Skin of body (tissue), 2 donors: ENCODE measurements around the gene TOB2. TPM values are rescaled to one million over a fixed set of nuclear protein-coding genes. Genes with fewer than 3 reads are reported as not detected.
"Not testable (repeated sequence)": the region's sequence is repeated elsewhere in the genome, so short reads cannot be mapped to it uniquely, and the experiment has no call there.

Experiments
- DNase-seq: peaks from one replicate; lab custom pipeline; 2025; lab: John Stamatoyannopoulos, UW
- total RNA-seq: library from RNA; depleted of rRNA; stranded (reverse); fragments of >200 nt; gene quantifications from one replicate; pipeline ENCODE4 v1.2.3, GENCODE V29; 2014

The TOB2 gene
- total RNA-seq, 1 donor from 2014 or later, result 21.4 TPM

GRCh38 chr22:41468381-41469217 is 22.0 kb upstream of the TOB2 start, which contains the start of the genes ACO2 and PHF5A:
Gene ACO2 (plus strand): TSS chr22:41469117. CDS start chr22:41469147, 30 bp downstream.
Gene PHF5A (minus strand): TSS chr22:41468692. CDS start chr22:41468653, 39 bp downstream.
- DNase-seq, result peak; percentile 100

- no peak for DNase-seq
These were observed 15.3 kb upstream of the TOB2 start for GRCh38 chr22:41461901-41462300.

- DNase-seq, result not testable (repeated sequence)
These were observed 13.5 kb upstream of the TOB2 start for GRCh38 chr22:41460071-41460470.

GRCh38 chr22:41459431-41459830 is 12.8 kb upstream of the TOB2 start:
- DNase-seq, result no peak

- DNase-seq, result no peak
These were observed 11.6 kb upstream of the TOB2 start for GRCh38 chr22:41458161-41458728.

GRCh38 chr22:41448189-41448808 is 1.7 kb upstream of the TOB2 start:
- peak; percentile 100 for DNase-seq

- DNase-seq, result peak; percentile 83
These were observed 1.0 kb upstream of the TOB2 start for GRCh38 chr22:41447435-41448188.

GRCh38 chr22:41446057-41446501 is 522 bp downstream of the TOB2 start:
- no peak for DNase-seq

GRCh38 chr22:41445129-41446056 is 1.2 kb downstream of the TOB2 start:
- peak; percentile 29 for DNase-seq

GRCh38 chr22:41444360-41445128 is 2.1 kb downstream of the TOB2 start:
- peak; percentile 96 for DNase-seq

- no peak for DNase-seq
These were observed 4.3 kb downstream of the TOB2 start for GRCh38 chr22:41442240-41442792.

GRCh38 chr22:41440511-41440910 is 6.1 kb downstream of the TOB2 start:
- DNase-seq, result not testable (repeated sequence)

GRCh38 chr22:41437198-41437597 is 9.4 kb downstream of the TOB2 start:
- no peak for DNase-seq

- no peak for DNase-seq
These were observed 10.1 kb downstream of the TOB2 start for GRCh38 chr22:41436322-41437113.

GRCh38 chr22:41435560-41435959 is 11.0 kb downstream of the TOB2 start:
- DNase-seq, result no peak

- not testable (repeated sequence) for DNase-seq
These were observed 12.1 kb downstream of the TOB2 start for GRCh38 chr22:41434361-41435003.

- DNase-seq, result not testable (repeated sequence)
These were observed 13.1 kb downstream of the TOB2 start for GRCh38 chr22:41433480-41433879.

GRCh38 chr22:41431656-41432055 is 14.9 kb downstream of the TOB2 start:
- no peak for DNase-seq
